GM10847 (cell line): Measurements from ENCODE around the gene ZBED3.

Experiments used
- POLR2A ChIP-seq: IDR thresholded peaks from 2 replicates; pipeline ENCODE4 v1.6.1; 2011; ENCODE audit not compliant: insufficient read length; ENCODE audit errors: extremely low read depth

The ZBED3 gene, protein sequence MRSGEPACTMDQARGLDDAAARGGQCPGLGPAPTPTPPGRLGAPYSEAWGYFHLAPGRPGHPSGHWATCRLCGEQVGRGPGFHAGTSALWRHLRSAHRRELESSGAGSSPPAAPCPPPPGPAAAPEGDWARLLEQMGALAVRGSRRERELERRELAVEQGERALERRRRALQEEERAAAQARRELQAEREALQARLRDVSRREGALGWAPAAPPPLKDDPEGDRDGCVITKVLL

DNA sequence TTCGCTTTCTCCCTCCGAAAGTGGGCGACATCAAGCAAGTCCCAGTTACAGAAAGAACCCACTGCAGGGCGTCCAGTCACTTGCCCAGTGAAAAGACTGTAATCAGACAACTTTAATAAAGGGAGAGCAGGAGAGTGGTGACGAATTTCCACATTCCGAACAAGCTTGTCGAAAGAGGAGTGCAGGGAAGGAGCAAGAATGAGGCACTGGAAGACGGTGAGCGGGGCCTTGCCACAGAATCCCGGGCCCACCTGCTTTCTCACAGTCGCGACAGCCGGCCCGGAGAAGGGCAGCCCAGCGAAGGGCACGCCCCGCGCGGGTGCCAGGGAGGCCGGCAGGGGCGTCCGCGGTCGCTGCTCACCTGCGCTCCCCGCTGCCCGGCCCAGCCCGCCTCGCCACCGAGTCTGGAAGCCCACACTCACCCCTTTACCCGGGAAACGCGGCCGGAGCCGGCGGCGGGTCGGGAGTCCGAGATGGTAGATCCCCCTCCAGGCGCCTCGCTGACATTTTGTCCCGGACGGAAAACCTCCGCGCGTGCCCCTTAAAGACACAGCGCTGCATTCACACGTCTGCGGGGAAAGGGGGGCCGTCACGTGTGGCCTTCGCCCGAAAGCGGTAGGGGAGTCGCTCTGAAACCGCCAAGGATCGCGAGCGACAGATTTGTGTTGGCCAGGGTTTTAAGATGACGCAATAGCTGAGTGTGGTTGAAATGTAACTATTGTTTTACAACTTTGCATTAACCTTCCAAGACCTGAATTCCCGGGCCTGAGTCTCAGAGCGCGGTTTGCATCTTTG is at the start of gene ZBED3:
ZBED3 (minus strand) TSS at position 597 of the 795 bp plus-strand sequence. CDS start 9,407 bp downstream, outside the sequence.
- no peak for TF ChIP-seq POLR2A

DNA sequence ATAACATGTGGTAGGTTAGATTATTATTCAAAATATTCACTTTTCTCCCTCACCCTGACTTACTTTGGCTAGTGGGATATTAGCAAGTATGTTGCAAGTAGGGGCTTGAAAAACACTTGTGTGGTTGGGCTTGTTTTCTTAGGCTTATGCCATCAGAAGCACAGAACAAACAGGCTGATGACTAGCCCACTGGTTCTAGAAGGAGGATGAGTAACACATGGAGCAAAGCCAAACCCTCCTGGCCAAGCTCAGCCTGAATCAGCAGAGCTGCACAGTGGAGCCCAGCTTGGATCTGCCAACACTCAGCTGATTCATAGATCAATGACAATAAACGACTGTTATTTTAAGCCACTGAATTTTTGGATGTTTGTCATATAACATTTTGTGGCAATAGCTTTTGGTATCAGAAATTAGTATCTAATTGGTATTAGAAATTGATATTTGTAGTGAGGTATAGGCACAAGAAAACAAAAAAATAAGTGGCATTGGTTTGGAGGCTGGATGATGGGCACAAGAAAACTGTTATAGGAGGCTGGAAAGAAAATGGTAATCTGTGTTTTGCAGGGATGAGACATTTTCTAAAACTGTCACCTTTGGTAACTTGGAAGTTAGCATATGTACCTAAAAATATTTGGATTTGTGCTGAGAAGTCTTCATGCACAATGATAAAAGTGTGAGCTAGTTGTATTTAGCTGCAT is 46.1 kb upstream of the ZBED3 start:
- TF ChIP-seq POLR2A = no peak

DNA sequence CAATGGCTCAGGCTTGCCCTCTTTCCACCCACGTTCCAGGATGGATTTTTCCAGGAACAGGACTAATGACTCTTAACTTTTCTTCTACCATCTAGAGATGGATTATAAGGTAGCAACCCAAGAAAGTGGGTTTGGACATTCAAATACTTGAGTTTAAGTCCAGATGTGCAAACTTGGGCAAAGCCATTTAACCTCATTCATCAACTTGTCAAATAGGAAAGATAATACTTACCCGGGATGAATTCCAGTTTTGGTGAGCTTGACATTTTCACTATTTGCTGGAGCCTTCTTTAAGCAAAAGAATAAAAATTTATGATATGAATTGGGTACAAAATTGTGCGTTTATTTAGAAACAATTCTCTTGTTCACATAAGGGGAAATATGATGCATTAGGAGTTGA is 44.3 kb upstream of the ZBED3 start:
- no peak for TF ChIP-seq POLR2A

DNA sequence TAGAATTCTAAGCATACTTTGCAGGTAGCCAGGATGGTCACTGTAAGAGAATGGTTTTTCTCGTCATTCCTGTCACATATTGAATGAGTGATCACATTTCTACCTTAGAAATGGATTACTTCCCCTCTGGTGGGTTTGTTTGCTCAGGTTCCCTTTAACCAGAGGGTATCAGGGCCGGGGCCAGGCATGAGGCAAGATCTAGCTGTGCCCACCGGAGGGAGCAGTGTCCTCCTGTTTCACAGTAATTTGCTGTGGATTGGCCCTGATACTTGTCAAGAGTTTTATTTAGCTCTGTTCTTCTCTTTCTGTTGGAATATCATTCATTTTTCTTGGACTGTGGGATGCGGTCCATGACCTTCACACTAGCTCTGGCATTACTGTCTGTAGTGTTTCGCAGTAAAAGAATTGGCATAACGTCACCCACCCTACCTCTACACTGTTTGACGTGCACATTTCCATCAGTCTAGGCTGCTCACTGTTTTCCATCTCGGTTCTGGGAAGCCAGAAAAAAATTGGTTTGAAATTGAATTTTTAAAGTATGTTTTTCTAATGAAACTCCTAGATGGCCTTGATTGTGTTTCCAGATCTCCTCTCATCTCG is 42.4 kb upstream of the ZBED3 start:
- no peak for TF ChIP-seq POLR2A

DNA sequence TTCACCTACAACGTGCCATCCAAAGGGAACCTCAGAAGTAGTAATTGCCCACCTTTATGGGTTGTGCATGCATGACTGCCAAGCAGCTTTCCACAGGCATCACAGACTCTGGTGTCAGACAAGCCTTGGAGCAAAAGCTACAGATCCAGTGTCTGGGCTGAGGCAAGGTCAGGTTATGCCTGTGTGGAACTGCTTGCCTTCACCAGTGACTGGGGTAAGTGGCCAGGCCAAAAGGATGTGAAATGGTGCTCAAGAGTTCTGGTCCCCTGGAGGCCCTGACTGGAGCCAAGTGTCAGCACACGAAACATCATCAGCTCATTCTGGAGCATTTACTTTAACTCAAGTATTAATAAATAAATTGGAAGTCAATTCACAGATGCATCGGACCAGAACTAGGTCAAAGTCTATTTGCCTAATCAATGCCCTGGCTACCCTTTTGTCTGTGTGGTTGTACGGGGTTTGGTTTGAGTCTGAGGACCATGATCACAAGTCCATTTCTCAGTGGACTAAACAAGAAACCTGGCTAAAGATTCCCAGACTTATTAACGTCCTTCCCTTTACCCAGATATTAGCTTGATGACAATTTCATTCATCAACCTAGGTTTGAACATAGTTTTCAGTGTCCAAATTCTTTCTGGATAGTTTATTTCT is 41.5 kb upstream of the ZBED3 start:
- TF ChIP-seq POLR2A = no peak

DNA sequence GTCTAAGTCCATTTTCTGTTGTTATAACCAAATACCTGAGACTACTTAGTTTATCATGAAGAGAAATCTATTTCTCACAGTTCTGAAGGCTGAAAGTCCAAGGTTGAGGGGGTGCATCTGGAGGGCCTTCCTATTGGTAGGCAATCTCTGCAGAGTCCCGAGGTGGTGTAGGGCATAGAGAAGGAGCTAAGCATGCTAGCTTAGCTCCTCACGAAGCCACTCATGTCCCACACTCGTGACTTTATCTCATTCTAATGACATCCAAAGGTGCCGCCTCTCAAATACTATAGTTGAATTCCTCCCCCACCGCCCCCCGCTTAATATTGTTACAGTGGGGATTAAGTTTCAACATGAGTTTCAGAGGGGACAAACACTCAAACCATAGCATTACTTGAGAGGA is 36.0 kb upstream of the ZBED3 start:
- no peak for TF ChIP-seq POLR2A

DNA sequence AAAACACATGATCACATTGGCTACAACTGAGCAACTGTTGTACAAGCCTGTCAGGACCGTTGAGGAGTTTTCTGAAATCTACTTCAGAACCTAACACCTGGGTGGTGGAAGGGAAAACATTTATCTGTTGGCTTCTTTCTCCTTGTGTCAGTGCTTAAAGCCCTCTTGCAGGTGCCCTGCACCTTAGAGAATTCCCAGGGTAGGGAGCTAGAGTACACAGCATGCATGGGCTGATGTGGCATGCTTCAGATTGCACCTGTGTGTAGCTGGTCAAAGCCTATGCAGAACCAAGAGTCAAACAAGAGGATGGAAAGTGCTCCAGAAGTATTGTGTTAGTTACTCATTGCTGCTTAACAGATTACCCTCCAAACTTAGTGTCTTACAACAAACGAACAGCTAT is 33.6 kb upstream of the ZBED3 start:
- TF ChIP-seq POLR2A = no peak

DNA sequence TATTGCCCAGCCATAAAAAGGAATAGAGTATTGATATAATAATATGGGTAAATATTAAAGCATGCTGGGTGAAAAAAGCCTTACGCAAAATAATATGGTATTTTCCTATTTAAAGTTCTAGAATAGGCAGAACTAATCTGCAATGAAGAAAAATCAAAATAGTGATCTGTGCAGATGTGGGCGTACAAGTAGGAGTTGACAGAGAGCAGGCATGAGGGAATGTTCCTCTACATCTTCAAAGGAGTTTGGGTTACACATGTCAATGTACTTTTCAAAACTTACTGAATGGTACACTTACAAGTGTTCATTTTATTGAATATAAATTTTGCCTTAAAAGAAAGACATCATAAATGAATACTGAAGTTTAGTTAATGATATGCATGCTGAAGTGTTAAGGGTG is 33.0 kb upstream of the ZBED3 start:
- no peak for TF ChIP-seq POLR2A

DNA sequence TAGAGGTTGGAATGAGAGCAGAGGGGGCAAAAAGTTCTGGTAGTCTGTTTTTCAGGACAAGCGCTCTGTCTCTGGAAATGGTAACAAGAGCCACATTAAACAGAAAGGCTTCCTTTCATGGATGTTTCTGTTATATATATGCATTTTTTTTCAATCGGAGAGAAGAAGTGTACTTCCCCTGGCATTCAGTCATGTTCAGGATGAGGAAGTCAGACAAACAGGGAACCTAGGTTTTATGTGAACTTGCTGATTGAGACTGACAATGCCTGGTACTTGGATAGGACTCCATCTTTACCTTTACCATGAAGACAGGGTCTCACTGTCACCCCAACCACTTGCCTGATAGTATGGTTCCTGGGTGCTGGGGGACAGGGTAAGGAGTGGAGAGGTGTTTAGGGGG is 30.1 kb upstream of the ZBED3 start:
- TF ChIP-seq POLR2A = no peak

DNA sequence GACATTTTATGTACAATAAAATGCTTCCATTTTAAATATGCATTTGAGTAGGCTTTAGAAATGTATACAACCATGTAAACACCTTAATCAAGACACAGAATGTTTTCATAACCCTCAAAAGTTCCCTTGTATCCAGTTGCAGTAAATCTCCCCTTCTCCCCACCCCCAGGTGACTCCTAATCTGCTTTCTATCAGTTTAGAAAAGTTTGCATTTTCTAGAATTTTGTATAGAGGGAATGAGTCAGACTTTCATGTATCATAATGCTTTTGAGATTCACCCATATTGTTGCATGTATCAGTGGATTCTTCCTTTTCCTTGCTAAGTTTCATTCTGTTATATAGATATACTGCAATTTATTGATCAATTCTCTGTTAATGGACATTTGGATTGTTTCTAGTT is 17.7 kb upstream of the ZBED3 start:
- TF ChIP-seq POLR2A = no peak

DNA sequence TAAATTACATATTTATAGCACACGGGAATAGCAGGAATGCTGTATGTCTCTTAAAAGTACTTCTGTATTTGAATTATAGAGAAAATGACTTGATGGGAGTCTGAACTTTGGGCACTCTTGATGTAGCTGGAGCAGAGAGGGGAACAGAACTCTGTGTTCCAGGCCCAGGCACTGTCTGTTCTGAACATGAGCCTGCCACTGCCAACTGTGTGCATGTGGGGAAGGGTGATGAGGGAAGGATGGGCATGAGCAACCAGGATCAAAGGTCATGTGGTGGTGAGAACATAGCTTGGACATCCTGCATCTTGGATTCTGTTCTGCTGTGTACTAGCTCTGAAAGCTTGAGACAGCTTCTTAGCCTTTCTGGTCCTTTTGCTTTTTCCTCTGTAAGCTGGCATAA is 16.4 kb upstream of the ZBED3 start:
- no peak for TF ChIP-seq POLR2A

DNA sequence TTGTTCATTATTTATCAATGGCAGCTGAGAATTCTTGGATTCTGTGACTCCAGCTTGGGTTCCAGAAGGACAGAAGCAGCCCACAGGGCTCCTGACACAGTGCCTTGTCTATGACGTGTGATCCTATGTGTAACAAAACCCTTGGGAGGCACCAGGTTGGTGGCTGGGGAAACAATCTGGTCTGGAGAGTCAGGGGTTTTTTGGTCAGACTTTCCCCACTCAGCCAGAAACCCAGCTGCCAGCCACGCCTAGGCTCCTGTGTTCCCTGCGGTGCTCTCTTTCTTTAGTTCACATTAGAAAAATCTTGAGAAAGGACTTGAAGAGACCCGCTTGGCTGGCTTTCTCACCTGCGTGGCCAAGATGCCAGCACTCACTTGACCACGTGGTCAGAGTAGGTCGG is 15.5 kb upstream of the ZBED3 start:
- no peak for TF ChIP-seq POLR2A

DNA sequence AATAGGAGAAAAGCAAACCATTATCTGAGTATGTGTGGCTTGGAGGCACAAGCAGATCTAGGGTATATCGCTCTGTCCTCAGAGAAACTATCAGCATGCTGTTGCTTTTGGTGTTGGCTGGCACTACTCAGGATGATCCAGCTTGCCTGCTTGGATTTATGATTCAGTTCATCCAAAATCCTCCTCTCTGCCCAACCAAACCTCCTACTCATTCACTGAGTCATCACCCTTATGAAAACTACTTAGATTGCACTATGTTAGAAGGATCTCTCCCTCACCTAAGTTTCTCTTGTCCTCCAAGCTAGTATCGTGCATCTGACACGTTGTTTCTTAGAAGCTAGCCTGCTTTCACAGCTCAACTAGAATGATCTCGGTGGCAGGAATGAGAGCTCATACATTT is 14.2 kb upstream of the ZBED3 start:
- no peak for TF ChIP-seq POLR2A

DNA sequence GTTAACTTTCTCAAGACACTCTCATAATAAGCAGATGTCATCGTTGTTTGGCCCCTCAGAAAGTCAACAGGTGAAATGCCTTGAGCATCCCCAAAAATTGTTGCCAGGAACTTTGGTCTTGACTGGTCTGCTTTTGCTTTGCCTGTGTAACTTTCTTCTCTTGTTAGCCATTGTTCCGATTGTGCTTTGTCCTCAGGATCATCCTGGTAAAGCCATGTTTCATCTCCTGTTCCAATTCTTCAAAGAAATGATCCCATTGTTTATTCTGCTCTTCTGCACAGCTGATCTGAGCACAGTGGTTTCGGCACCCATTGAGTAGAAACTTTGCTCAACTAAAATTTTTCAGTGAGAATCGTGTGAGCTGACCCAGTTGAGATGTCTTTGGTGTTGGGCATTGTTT is 8.1 kb upstream of the ZBED3 start:
- TF ChIP-seq POLR2A = no peak
